CD4-positive, alpha-beta T cell (primary cell): ENCODE data around the gene PXT1. TPM values are rescaled to one million over a fixed set of nuclear protein-coding genes. Genes with fewer than 3 reads are reported as not detected.

Experiments used
- ATAC-seq: fragments of 200-7000 bp; cut with Tn5 transposase; one replicate; pipeline ENCODE4 v1.10.0; 2022; ENCODE audit warnings: mild to moderate bottlenecking; ENCODE audit not compliant: poor library complexity
- CTCF ChIA-PET: fragments of 350-600 bp; sonication (Branson Sonifier 250); formaldehyde crosslinking; loops from one replicate; lab custom pipeline; 2021; ENCODE audit warnings: antibody characterized with exemption, inconsistent platforms; lab: Charles Lee
- POLR2A ChIA-PET: fragments of 350-600 bp; sonication (Branson Sonifier 250); formaldehyde crosslinking; loops from one replicate; lab custom pipeline; 2021; ENCODE audit warnings: antibody characterized with exemption, inconsistent platforms; lab: Charles Lee
- DNase-seq, 14 experiments: peaks; one replicate each; pipeline ENCODE4 v3.0.0-alpha.2; 2013 to 2020; ENCODE audit warnings: mixed read lengths in 2 of 14
- H3K27ac ChIP-seq, 2 donors: one replicate each; pipeline versions ENCODE4 v1.5.1 to v1.7.0; 2013; ENCODE audit warnings: low read length in 2 of 2, low read depth in 1 of 2, mild to moderate bottlenecking in 1 of 2
- H3K27me3 ChIP-seq, 2 experiments: 1 replicate in 1 of 2; 2 replicates in 1 of 2; pipeline versions ENCODE4 v1.6.1 to v1.7.0; 2013; ENCODE audit warnings: low read length in 2 of 2, control low read depth in 1 of 2, mild to moderate bottlenecking in 1 of 2, moderate library complexity in 1 of 2; ENCODE audit not compliant: insufficient read depth in 2 of 2, control insufficient read depth in 1 of 2
- H3K36me3 ChIP-seq: one replicate; pipeline ENCODE4 v1.6.1; 2013; ENCODE audit warnings: low read length, control low read depth; ENCODE audit not compliant: insufficient read depth
- H3K4me1 ChIP-seq: one replicate; pipeline ENCODE4 v1.6.1; 2013; ENCODE audit warnings: low read length, control low read depth; ENCODE audit not compliant: insufficient read depth
- H3K4me3 ChIP-seq: one replicate; pipeline ENCODE4 v1.5.1; 2013; ENCODE audit warnings: mild to moderate bottlenecking, low read length, moderate library complexity
- H3K9me3 ChIP-seq, 2 experiments: 1 replicate in 1 of 2; 2 replicates in 1 of 2; pipeline versions ENCODE4 v1.6.1 to v1.7.0; 2013; ENCODE audit warnings: low read length in 2 of 2, mild to moderate bottlenecking in 2 of 2, control low read depth in 1 of 2, moderate library complexity in 1 of 2; ENCODE audit not compliant: control insufficient read depth in 1 of 2, insufficient read depth in 1 of 2
- H3K27ac Mint-ChIP-seq: one replicate; pipeline ENCODE4 v1.8.0; 2020; ENCODE audit warnings: mixed read lengths
- H3K27me3 Mint-ChIP-seq: one replicate; pipeline ENCODE4 v1.8.0; 2021; ENCODE audit warnings: mixed read lengths
- H3K36me3 Mint-ChIP-seq: one replicate; pipeline ENCODE4 v1.8.0; 2021; ENCODE audit warnings: low read depth, mixed read lengths
- H3K4me1 Mint-ChIP-seq: one replicate; pipeline ENCODE4 v1.8.0; 2021; ENCODE audit warnings: low read depth, mixed read lengths
- H3K4me3 Mint-ChIP-seq: one replicate; pipeline ENCODE4 v1.8.0; 2020; ENCODE audit warnings: mild to moderate bottlenecking, mixed read lengths
- H3K9me3 Mint-ChIP-seq: one replicate; pipeline ENCODE4 v1.8.0; 2020; ENCODE audit warnings: mixed read lengths
- CTCF ChIP-seq: fragments of 200-600 bp; IDR thresholded peaks from one replicate; pipeline ENCODE4 v1.8.0; 2022; ENCODE audit warnings: antibody characterized with exemption, mild to moderate bottlenecking
- intact Hi-C, 2 experiments: fragments of 100-400 bp; cut with DNase I in 1 of 2; cut with micrococcal nuclease in 1 of 2; formaldehyde crosslinking; loops; one replicate each; pipeline versions ENCODE4 v1.15.1 to v1.9.0; 2023 to 2025; cut with DNase I, micrococcal nuclease
- total RNA-seq, 174 experiments: library from RNA in 2 of 174; stranded (reverse) in 2 of 174; gene quantifications; one replicate each; pipeline ENCODE4 v1.2.3 and lab custom pipeline; 2021 to 2026

The PXT1 gene
- total RNA-seq, 2 experiments from 2014 or later, result 0.55 to 0.59 TPM

- ChIA-PET POLR2A (no interaction called here), CTCF (interaction anchor here (1.0 kb wide), 1 partner anchor 82 kb away, joined by 3 read pairs; no protein-coding TSS in a partner anchor)
- H3K9me3 ChIP-seq, result no peaks in the 10 kb centered on the region
- peaks cover 6 to 8% of the 10 kb centered on the region in 2 experiments for H3K27me3 ChIP-seq
- H3K27ac ChIP-seq, result no peak overlapping the region
- TF ChIP-seq CTCF, result no peak
- H3K27ac Mint-ChIP-seq, result no peak overlapping the region
- no peak for ATAC-seq
- H3K4me3 ChIP-seq, result no peak overlapping the region
- intact Hi-C loops, result no loop called here
- no peaks in the 10 kb centered on the region for H3K9me3 Mint-ChIP-seq
- H3K4me3 Mint-ChIP-seq, result no peak overlapping the region
- H3K4me1 ChIP-seq, result peaks cover 25% of the 10 kb centered on the region
- DNase-seq, result no peak
- no peaks in the 10 kb centered on the region for H3K36me3 ChIP-seq
- H3K36me3 Mint-ChIP-seq, result peaks cover 6% of the 10 kb centered on the region
- peaks cover 14% of the 10 kb centered on the region for H3K27me3 Mint-ChIP-seq
- H3K4me1 Mint-ChIP-seq, result peaks cover 24% of the 10 kb centered on the region
These were observed 58.6 kb downstream of the PXT1 start for GRCh38 chr6:36384095-36384494.

GRCh38 chr6:36383606-36384005 is 59.0 kb downstream of the PXT1 start:
- ChIA-PET CTCF (interaction anchor here (1.0 kb wide), 1 partner anchor 81 kb away, joined by 3 read pairs; no protein-coding TSS in a partner anchor), POLR2A (interaction anchor here (0.6 kb wide), 1 partner anchor 20 kb away, joined by 4 read pairs; no protein-coding TSS in a partner anchor)
- Mint-ChIP-seq H3K4me1 (peaks cover 24% of the 10 kb centered on the region), H3K9me3 (no peaks in the 10 kb centered on the region), H3K4me3 (no peak overlapping the region), H3K27ac (no peak overlapping the region), H3K27me3 (peaks cover 13% of the 10 kb centered on the region), H3K36me3 (peaks cover 6% of the 10 kb centered on the region)
- Histone ChIP-seq H3K4me3 (no peak overlapping the region), H3K27me3 (peaks cover 6 to 8% of the 10 kb centered on the region in 2 experiments), H3K9me3 (no peaks in the 10 kb centered on the region), H3K27ac (no peak overlapping the region), H3K36me3 (no peaks in the 10 kb centered on the region), H3K4me1 (peaks cover 25% of the 10 kb centered on the region)
- intact Hi-C loops, result no loop called here
- TF ChIP-seq CTCF, result no peak
- peak in 1 of 14 experiments; percentile 23 for DNase-seq
- ATAC-seq, result no peak

- Mint-ChIP-seq H3K4me3 (no peak overlapping the region), H3K36me3 (peaks cover 6% of the 10 kb centered on the region), H3K9me3 (no peaks in the 10 kb centered on the region), H3K27me3 (peaks cover 7% of the 10 kb centered on the region), H3K27ac (no peak overlapping the region), H3K4me1 (peaks cover 19% of the 10 kb centered on the region)
- ChIA-PET CTCF (no interaction called here), POLR2A (interaction anchor here (0.6 kb wide), 1 partner anchor 19 kb away, joined by 4 read pairs; no protein-coding TSS in a partner anchor)
- intact Hi-C loops, result no loop called here
- Histone ChIP-seq H3K4me1 (peaks cover 20% of the 10 kb centered on the region), H3K9me3 (no peaks in the 10 kb centered on the region), H3K27ac (no peak overlapping the region), H3K36me3 (no peaks in the 10 kb centered on the region), H3K4me3 (no peak overlapping the region), H3K27me3 (peaks cover 1 to 8% of the 10 kb centered on the region in 2 experiments)
- no peak for DNase-seq
- no peak for TF ChIP-seq CTCF
- no peak for ATAC-seq
These were observed 59.7 kb downstream of the PXT1 start for GRCh38 chr6:36382976-36383375.
